ENCODE data around the gene MNT.

The MNT gene

GRCh38 chr17:2414446-2415064, 13.7 kb upstream of the MNT start:
- TF ChIP-seq CTCF (conservative IDR thresholded peaks at IDR 0.05), result no peak
- no peak overlapping the region for H3K27ac ChIP-seq

GRCh38 chr17:2412561-2413021, 11.7 kb upstream of the MNT start:
- H3K27ac ChIP-seq, result no peak overlapping the region

DNA sequence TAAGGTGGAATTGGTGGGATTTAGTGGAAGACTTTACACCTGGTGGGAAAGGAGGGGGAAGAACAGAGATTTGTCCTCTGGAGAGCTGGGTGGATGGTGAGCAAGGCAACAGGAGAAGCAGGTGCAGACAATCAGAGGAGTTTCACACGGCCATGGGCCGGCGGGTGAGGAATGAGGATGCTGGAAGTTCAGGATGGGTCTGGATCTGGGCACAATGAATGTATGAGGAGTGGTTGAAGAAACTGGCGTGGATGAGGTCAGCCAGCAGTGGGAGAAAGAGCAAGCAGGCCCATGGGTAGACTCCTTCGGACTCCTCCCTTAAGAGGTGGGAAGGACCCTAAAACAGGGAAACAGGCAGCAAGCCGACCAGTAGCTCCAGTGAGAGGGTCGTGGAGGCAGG, 10.1 kb upstream of the MNT start:
- no peak for TF ChIP-seq CTCF (conservative IDR thresholded peaks at IDR 0.05)
- no peak overlapping the region for H3K27ac ChIP-seq

More at GRCh38 chr17:2412561-2413021, 11.7 kb upstream of the MNT start:
- TF ChIP-seq CTCF (conservative IDR thresholded peaks at IDR 0.05), result no peak

GRCh38 chr17:2406903-2407790, 6.3 kb upstream of the MNT start:
- no peak for TF ChIP-seq CTCF (conservative IDR thresholded peaks at IDR 0.05)
- H3K27ac ChIP-seq, result no peak overlapping the region

GRCh38 chr17:2406271-2406902, 5.5 kb upstream of the MNT start:
- H3K27ac ChIP-seq, result peak overlapping the region; percentile 9; the same call in 1 of the 2 replicates
- no peak for TF ChIP-seq CTCF (conservative IDR thresholded peaks at IDR 0.05)

DNA sequence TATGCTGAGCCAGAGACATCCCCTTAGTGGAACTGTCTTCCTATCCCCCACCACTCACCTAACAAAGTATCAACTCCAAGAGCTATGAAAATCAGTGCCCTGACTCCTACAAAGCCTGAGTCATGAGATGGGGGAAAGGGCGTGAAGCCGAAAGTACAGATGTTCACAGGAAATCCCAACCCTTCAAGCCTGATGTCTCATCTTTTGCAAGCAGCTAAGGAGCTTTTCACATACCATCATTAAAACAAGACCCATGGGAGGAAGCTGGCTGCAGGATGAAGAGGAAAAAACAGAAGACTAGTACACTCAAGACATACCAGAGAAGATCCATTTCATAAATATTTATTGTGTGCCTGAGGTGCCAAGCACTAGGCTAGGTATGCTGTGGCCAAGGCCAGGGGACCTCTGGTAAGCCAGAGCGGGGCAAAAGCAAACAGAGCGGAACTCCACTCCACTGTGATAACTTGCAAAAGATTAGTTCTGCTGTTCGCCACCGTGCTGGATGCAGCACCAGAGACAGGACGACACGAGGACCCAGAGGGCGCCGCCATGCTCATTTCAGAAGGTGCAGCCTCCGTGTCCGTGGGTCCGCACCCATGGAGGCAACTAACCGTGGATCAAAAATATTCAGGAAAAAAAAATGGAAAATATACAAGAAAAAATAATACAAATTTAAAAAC, 4.5 kb upstream of the MNT start:
- no peak for TF ChIP-seq CTCF (conservative IDR thresholded peaks at IDR 0.05)
- peak overlapping the region; percentile 95; the same call in 1 of the 2 replicates for H3K27ac ChIP-seq

Measured in VCaP (cell line).